GM18498 (cell line): ENCODE results near the gene RHOA.
"Not testable (repeated sequence)": the region's sequence is repeated elsewhere in the genome, so short reads cannot be mapped to it uniquely, and the experiment has no call there.

ENCODE experiments used
- ATAC-seq: cut with Tn5 transposase; IDR thresholded peaks from one replicate; pipeline ENCODE4 v1.9.1; 2021; ENCODE audit warnings: mild to moderate bottlenecking, moderate library complexity; ENCODE audit not compliant: unreplicated experiment

The RHOA gene

GRCh38 chr3:49371946-49372345, 39.8 kb downstream of the RHOA start:
- ATAC-seq, result no peak

GRCh38 chr3:49370585-49371290, 41.0 kb downstream of the RHOA start:
- ATAC-seq, result no peak

DNA sequence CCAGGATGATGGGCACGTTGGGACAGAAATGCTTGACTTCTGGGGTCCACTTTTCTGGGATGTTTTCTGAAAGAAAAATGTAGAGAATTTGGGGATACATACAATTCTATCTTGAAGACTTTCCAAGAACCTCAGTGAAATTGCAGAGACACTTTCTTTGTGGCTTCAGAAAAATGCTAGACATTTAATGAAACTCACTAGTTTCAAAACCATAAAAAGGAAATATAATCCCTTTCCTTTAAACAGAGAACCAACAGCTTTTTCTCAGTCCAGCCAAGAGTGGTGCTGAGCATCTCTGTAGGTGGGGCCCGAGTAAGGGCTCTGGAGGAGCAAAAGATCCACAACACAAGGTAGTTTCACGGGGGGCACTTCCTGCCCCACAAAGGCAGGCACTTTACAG, 49.2 kb downstream of the RHOA start:
- no peak for ATAC-seq

- no peak for ATAC-seq
Measured at GRCh38 chr3:49359623-49360022, 52.2 kb downstream of the RHOA start.

DNA sequence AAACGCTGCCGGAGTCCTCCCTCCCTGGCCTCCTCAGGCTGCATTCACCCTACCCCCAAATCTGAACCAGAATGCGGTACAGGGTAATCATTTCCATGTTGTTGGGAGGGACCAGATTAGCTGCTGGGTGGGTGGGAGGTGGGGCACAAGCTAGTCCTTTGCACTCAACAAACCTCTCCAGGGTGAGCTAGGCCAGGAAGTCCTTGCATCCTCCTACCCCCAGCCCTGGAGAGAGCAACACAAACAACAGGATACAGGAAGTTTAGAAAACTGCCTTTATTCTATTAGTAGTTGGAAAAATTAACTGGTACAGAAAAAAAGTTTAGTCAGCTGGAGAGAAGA, 52.9 kb downstream of the RHOA start:
- ATAC-seq, result no peak

- ATAC-seq, result peak; percentile 89
Measured at GRCh38 chr3:49358217-49358883, 53.4 kb downstream of the RHOA start, which contains the start of gene GPX1. Gene GPX1, minus strand, starts transcription at chr3:49358353. Its CDS starts 75 bp downstream, at chr3:49358278.

DNA sequence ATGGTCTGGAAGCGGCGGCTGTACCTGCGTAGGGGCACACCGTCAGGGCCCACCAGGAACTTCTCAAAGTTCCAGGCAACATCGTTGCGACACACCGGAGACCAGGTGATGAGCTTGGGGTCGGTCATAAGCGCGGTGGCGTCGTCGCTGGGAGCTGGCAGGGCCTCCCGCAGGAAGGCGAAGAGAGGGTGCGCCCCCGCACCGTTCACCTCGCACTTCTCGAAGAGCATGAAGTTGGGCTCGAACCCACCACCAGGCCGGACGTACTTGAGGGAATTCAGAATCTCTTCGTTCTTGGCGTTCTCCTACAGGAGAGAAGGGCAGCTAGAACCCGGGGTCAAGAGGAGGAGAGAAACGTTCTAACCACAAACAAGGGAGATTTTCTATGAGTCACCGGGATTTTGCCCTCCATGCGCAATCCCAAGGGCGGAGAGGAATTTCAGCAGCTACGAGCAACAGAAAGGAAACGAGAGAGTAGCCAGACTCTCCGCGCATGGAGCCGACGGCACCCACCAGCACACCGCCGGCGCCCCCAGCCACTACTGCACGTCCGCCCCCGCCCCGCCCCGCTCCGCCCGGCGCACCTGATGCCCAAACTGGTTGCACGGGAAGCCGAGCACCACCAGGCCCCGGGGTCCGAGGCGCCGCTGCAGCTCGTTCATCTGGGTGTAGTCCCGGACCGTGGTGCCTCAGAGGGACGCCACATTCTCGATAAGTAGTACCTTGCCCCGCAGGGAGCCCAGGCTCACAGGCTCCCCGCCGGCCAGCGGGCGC, 54.1 kb downstream of the RHOA start:
- ATAC-seq, result peak; percentile 29

DNA sequence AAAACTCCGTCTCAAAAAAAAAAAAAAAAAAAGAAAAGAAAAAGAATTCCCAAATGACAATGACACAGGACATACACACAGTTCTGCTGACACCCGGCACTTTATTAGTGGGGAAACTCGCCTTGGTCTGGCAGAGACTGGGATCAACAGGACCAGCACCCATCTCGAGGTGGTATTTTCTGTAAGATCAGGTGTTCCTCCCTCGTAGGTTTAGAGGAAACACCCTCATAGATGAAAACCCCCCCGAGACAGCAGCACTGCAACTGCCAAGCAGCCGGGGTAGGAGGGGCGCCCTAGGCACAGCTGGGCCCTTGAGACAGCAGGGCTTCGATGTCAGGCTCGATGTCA, 54.7 kb downstream of the RHOA start:
- ATAC-seq, result peak; percentile 15

DNA sequence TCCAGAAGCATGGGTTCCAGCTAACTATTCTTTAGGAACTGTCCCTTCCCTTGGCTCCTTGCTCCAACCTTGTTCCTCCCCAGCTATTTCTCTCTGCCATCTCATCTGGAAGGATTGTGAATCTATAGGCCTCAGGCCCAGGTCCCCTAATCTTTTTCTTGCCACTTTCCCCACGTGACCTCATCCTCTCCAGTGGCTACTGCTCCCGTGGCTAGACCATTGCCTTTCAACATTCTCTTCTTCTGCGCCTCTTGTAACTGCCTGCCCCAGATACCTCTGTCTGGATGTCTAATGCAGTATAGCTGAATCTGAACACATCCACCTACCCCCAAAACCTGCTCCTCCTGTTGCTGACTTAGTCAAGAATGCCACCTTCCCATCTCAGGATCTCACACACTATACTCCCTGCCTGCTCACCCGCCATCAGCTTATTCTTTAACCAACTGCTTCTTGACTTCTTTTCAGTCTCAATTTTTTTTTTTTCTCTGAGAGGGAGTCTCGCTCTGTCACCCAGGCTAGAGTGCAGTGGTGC, 58.8 kb downstream of the RHOA start:
- ATAC-seq, result no peak

GRCh38 chr3:49352281-49352680, 59.5 kb downstream of the RHOA start:
- no peak for ATAC-seq

DNA sequence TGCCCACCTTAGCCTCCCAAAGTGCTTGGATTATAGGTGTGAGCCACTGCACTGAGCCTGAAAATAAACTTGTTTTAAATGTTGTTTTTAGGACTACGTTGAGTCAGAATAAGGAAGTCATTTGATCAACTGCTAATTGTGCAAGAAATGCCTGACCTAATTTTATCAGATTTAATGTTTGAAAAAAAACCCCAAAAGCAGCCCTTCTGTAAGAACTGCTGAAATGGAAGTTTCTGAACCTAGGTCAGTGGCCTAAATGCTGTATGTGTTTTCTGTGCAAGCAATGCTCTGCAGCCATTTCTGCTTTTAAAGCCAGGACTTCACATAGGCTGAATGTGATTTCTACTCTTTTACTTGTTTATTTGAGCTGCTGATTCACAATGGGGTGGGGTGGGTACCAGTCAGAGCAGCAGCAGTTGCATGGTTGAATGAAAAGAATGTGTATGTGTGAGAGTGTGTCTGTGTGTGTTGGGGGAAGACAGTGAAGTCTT, 60.2 kb downstream of the RHOA start:
- no peak for ATAC-seq

GRCh38 chr3:49349348-49350114, 62.2 kb downstream of the RHOA start:
- no peak for ATAC-seq

DNA sequence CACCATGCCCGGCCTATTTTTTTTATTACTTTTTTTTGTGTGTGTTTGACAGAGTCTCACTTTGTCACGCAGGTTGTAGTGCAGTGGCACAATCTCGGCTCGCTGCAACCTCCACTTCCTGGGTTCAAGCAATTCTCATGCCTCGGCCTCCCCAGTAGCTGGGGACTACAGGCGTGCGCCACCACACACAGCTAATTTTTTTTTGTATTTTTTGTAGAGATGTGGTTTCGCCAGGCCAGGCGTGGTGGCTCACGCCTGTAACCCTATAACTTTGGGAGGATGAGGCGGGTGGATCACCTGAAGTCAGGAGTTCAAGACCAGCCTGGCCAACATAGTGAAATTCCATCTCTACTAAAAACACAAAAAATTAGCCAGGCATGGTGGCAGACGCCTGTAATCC, 63.4 kb downstream of the RHOA start:
- ATAC-seq, result not testable (repeated sequence)

DNA sequence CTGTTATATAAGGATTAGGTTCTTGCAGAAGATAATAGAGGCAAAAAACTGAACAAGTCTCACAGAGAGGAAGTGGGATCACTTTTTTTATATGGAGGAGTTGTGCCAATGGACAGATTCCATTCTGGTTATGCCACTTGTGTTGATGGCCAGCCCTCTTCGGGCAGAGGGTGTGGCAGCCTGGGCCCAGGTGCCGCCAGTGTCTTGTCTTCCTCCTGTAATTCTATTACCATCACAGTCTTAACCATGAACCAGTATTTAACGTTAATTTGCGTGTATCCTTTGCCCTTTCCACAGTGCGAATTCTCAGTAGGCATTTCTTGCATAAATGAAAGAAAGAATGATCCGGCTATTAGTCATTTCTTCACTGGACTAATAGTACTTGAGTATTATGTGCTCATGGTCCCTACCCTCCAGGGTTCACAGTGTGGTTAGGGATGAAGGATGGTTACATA, 65.0 kb downstream of the RHOA start:
- no peak for ATAC-seq

GRCh38 chr3:49343163-49343562, 68.6 kb downstream of the RHOA start:
- no peak for ATAC-seq

- ATAC-seq, result no peak
Measured at GRCh38 chr3:49341996-49342395, 69.8 kb downstream of the RHOA start.

- ATAC-seq, result peak; percentile 86
Measured at GRCh38 chr3:49339941-49340800, 71.6 kb downstream of the RHOA start, which contains the start of gene USP4. Gene USP4, minus strand, starts transcription at chr3:49340053. Its CDS starts 29 bp downstream, at chr3:49340024.

DNA sequence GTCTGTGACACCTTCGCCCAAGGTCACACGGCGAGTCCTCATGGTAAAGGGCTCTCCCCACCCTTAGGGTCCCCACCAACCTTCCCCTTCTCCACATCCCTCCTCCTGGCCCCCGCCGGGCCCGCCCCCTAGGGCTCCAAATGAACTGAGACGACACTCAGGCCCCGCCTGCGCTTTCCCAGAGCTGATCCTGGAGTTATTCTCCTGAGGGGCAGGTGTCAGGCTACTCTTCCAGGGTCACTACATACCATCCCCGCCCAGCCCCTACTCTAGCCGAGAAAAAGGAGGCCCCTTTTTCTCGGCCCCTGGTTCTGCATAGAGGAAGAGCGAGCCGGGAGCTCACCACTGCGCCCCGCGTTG, 72.2 kb downstream of the RHOA start:
- ATAC-seq, result peak; percentile 17

- no peak for ATAC-seq
Measured at GRCh38 chr3:49333916-49334633, 77.7 kb downstream of the RHOA start.
